ENCODE measurements around the gene KRTAP10-4.

DNA sequence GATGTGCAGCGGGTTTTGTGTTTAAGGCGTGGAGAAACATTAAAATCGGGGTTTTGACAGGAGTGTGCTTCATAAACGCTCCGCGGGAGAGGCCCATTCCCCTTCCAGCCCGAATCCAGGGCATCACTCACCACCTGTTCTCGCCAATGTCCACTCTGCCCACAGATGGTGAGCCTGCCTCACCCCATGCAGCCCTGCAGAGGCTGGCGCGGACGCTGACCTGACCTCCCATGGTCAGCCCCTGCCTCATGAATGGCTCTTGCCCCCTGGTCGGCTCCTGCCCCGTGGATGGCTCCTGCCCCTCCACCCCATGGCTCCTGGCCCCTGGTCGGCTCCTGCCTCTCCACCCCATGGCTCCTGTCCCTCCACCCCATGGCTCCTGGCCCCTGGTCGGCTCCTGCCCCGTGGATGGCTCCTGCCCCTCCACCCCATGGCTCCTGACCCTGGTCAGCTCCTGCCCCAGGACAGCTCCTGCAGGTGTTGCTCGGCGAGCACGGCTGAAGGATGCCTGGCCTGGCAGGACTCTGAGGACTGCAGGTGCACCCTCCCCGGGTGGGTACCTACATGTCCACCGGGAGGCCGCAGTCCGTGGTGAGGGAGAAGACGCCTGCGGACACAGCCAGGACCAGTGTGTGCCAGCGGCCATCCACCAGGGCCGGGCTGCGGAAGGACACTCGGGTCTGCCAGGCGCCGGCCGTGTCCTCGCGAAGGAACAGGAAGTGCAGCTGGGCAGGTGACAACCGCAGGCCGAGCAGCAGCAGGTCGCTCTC is 40.2 kb upstream of the KRTAP10-4 start:
- TF ChIP-seq POLR2A (IDR thresholded peaks at IDR 0.05) (no peak), CTCF (IDR thresholded peaks at IDR 0.05) (no peak)
